SK-N-SH (cell line): ENCODE results near the gene GMPR2.

Experiments
- EP300 ChIP-seq, 2 experiments: IDR thresholded peaks; 2 replicates each; pipeline versions ENCODE4 v1.4.0 to v1.6.1; 2012; ENCODE audit warnings: borderline replicate concordance in 1 of 2, low read depth in 1 of 2, low read length in 1 of 2
- RXRA ChIP-seq: IDR thresholded peaks from 2 replicates; pipeline ENCODE4 v1.4.0; 2012; ENCODE audit warnings: low read depth, mild to moderate bottlenecking, borderline replicate concordance
- TF ChIP-seq, protein P1 (sequence below): fragments of 200-600 bp; sonication (generic); IDR thresholded peaks from 2 replicates; pipeline ENCODE4 v1.6.1; 2017; ENCODE audit warnings: antibody characterized with exemption, mild to moderate bottlenecking, moderate library complexity

DNA sequence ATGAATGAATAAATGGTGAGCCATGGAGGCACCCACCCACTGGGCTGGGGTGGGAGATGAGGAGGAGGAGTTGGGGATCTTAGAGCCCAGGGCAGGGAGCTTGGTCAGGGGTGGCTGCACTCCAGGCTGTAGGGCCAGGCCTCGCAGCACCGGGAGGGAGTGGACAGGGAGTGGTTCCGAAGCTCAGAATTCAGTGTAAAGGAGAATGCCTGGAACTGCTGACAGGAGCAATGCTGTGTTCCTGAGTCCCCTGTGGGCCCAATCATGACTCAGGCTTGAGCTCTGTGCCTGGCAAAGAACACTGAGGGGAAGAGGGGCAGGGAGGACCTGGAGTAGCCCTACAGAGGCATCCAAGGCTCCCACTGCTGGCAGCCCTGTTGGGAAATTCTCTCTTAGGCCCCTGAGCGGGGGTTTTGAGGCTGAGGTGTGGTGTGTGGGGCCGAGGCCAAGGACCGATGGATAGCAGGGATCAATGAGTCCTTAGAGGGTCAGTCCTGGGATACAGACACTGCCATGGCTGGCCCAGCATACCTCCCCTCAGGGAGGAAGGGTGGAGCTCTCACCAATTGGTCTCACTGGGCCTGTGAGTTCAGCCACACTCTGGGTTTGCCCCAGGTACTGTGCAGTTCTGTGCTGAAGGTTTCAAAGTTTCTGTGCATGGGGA, 48.2 kb downstream of the GMPR2 start:
- TF ChIP-seq EP300 (IDR thresholded peaks at IDR 0.05; ENCODE audit: borderline replicate concordance in 1 of 2, low read depth in 1 of 2, low read length in 1 of 2) (no peak), RXRA (no peak)
- TF ChIP-seq, protein P1, sequence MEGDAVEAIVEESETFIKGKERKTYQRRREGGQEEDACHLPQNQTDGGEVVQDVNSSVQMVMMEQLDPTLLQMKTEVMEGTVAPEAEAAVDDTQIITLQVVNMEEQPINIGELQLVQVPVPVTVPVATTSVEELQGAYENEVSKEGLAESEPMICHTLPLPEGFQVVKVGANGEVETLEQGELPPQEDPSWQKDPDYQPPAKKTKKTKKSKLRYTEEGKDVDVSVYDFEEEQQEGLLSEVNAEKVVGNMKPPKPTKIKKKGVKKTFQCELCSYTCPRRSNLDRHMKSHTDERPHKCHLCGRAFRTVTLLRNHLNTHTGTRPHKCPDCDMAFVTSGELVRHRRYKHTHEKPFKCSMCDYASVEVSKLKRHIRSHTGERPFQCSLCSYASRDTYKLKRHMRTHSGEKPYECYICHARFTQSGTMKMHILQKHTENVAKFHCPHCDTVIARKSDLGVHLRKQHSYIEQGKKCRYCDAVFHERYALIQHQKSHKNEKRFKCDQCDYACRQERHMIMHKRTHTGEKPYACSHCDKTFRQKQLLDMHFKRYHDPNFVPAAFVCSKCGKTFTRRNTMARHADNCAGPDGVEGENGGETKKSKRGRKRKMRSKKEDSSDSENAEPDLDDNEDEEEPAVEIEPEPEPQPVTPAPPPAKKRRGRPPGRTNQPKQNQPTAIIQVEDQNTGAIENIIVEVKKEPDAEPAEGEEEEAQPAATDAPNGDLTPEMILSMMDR, result no peak
